ENCODE measurements around the gene SIGLEC8. TPM values are rescaled to one million over a fixed set of nuclear protein-coding genes. Genes with fewer than 3 reads are reported as not detected.

The SIGLEC8 gene
- total RNA-seq, 3 donors from 2014 or later, result 0.46 to 2.0 (median 1.5) TPM

- intact Hi-C loops (cut with DNase I, micrococcal nuclease), result no loop called here
- Histone ChIP-seq H3K36me3 (ENCODE audit: low read depth) (no peaks in the 10 kb centered on the region), H3K9me3 (peaks cover 19% of the 10 kb centered on the region), H3K4me1 (ENCODE audit: low read depth) (no peaks in the 10 kb centered on the region), H3K4me3 (no peak overlapping the region)
- TF ChIP-seq CTCF (IDR thresholded peaks at IDR 0.05), result no peak
- no peak for DNase-seq
- ATAC-seq, result no peak
Measured at GRCh38 chr19:51402117-51402516, 56.1 kb downstream of the SIGLEC8 start.

Other genes starting within 250 kb of the SIGLEC8 start
- gene CD33, start 233.4 kb downstream of the SIGLEC8 start, total RNA-seq, result 1 to 10 TPM; 1.0 to 6.9 (median 6.9) TPM
- gene SIGLECL1, start 207.4 kb downstream of the SIGLEC8 start, total RNA-seq, result not detected
- under 1 TPM in 1 of 3 donors, not detected in 2; 0.44 TPM for gene IGLON5, start 146.8 kb downstream of the SIGLEC8 start, total RNA-seq
- 1 to 10 TPM in 2 of 3 donors, under 1 TPM in 1; 0.69 to 3.8 (median 1.6) TPM for gene VSIG10L, start 116.3 kb downstream of the SIGLEC8 start, total RNA-seq
- 100 to 1,000 TPM; 113 to 154 (median 130) TPM for gene ETFB, start 92.1 kb downstream of the SIGLEC8 start, total RNA-seq
- 1 to 10 TPM; 1.3 to 2.1 (median 1.3) TPM for gene CLDND2, start 89.5 kb downstream of the SIGLEC8 start, total RNA-seq
- gene NKG7, start 85.8 kb downstream of the SIGLEC8 start, total RNA-seq, result 1 to 10 TPM; 4.3 to 5.9 (median 4.4) TPM
- gene LIM2, start 70.5 kb downstream of the SIGLEC8 start, total RNA-seq, result not detected
- gene C19orf84, start 67.9 kb downstream of the SIGLEC8 start, total RNA-seq, result not detected
- 10 to 100 TPM in 1 of 3 donors, 1 to 10 TPM in 2; 1.3 to 10.8 (median 3.8) TPM for gene SIGLEC10, start 40.8 kb downstream of the SIGLEC8 start, total RNA-seq
- gene CEACAM18, start 20.1 kb upstream of the SIGLEC8 start, total RNA-seq, result under 1 TPM in 1 of 3 donors, not detected in 2; 0.58 TPM
- 1 to 10 TPM in 1 of 3 donors, under 1 TPM in 1, not detected in 1; 0.22 to 1.5 TPM for gene SIGLEC12, start 43.3 kb upstream of the SIGLEC8 start, total RNA-seq
- 1 to 10 TPM in 2 of 3 donors, under 1 TPM in 1; 0.75 to 3.6 (median 2.8) TPM for gene SIGLEC6, start 73.2 kb upstream of the SIGLEC8 start, total RNA-seq
- 10 to 100 TPM in 1 of 3 donors, 1 to 10 TPM in 2; 9.4 to 13.6 (median 9.8) TPM for gene ZNF175, start 112.8 kb upstream of the SIGLEC8 start, total RNA-seq
- under 1 TPM in 2 of 3 donors, not detected in 1; 0.32 to 0.84 TPM for gene SIGLEC5, start 171.9 kb upstream of the SIGLEC8 start, total RNA-seq
- 1 to 10 TPM in 2 of 3 donors, not detected in 1; 3.5 to 7.9 TPM for gene SIGLEC14, start 188.4 kb upstream of the SIGLEC8 start, total RNA-seq
- 10 to 100 TPM in 1 of 3 donors, 1 to 10 TPM in 2; 2.9 to 35.5 (median 4.1) TPM for gene SPACA6, start 234.9 kb upstream of the SIGLEC8 start, total RNA-seq